GM10847 (cell line): ENCODE data around the gene DNAJB6.

Experiments used
- POLR2A ChIP-seq: IDR thresholded peaks from 2 replicates; pipeline ENCODE4 v1.6.1; 2011; ENCODE audit not compliant: insufficient read length; ENCODE audit errors: extremely low read depth

Gene DNAJB6

GRCh38 chr7:157396316-157397035 is 59.7 kb downstream of the DNAJB6 start:
- TF ChIP-seq POLR2A = no peak

- TF ChIP-seq POLR2A = no peak
These were observed 60.4 kb downstream of the DNAJB6 start for GRCh38 chr7:157397036-157397720.

- TF ChIP-seq POLR2A = no peak
These were observed 61.2 kb downstream of the DNAJB6 start for GRCh38 chr7:157397731-157398691.

- TF ChIP-seq POLR2A = no peak
These were observed 62.4 kb downstream of the DNAJB6 start for GRCh38 chr7:157399086-157399687.

- no peak for TF ChIP-seq POLR2A
These were observed 63.5 kb downstream of the DNAJB6 start for GRCh38 chr7:157400171-157400860.

- TF ChIP-seq POLR2A = no peak
These were observed 65.0 kb downstream of the DNAJB6 start for GRCh38 chr7:157401567-157402387.

- no peak for TF ChIP-seq POLR2A
These were observed 65.5 kb downstream of the DNAJB6 start for GRCh38 chr7:157402388-157402703.

GRCh38 chr7:157402911-157403534 is 66.2 kb downstream of the DNAJB6 start:
- TF ChIP-seq POLR2A = no peak

GRCh38 chr7:157403646-157404401 is 67.0 kb downstream of the DNAJB6 start:
- no peak for TF ChIP-seq POLR2A

GRCh38 chr7:157404845-157405481 is 68.2 kb downstream of the DNAJB6 start:
- no peak for TF ChIP-seq POLR2A

- TF ChIP-seq POLR2A = no peak
These were observed 68.7 kb downstream of the DNAJB6 start for GRCh38 chr7:157405501-157405900.
